Sigmoid colon (tissue), 4 donors: ENCODE measurements around the gene SOBP.

Experiments
- EP300 ChIP-seq, 4 donors: sonication (generic); formaldehyde crosslinking; IDR thresholded peaks; one replicate each; pipeline ENCODE4 v1.6.1; 2017; ENCODE audit warnings: antibody characterized with exemption in 4 of 4
- POLR2A ChIP-seq, 2 donors: fragments of 450-650 bp; IDR thresholded peaks; one replicate each; pipeline ENCODE4 v1.6.1; 2016; ENCODE audit warnings: antibody characterized with exemption in 2 of 2, mild to moderate bottlenecking in 2 of 2, moderate library complexity in 2 of 2
- POLR2AphosphoS5 ChIP-seq, 4 donors: sonication (generic); formaldehyde crosslinking; IDR thresholded peaks; one replicate each; pipeline ENCODE4 v1.6.1; 2017; ENCODE audit warnings: antibody characterized with exemption in 4 of 4
- TF ChIP-seq, protein P1 (sequence below), 4 experiments: fragments of 450-650 bp in 3 of 4; fragments of 200-600 bp in 1 of 4; IDR thresholded peaks; one replicate each; pipeline ENCODE4 v1.5.1; 2016 to 2019; ENCODE audit warnings: antibody characterized with exemption in 4 of 4, mild to moderate bottlenecking in 3 of 4, moderate library complexity in 2 of 4

DNA sequence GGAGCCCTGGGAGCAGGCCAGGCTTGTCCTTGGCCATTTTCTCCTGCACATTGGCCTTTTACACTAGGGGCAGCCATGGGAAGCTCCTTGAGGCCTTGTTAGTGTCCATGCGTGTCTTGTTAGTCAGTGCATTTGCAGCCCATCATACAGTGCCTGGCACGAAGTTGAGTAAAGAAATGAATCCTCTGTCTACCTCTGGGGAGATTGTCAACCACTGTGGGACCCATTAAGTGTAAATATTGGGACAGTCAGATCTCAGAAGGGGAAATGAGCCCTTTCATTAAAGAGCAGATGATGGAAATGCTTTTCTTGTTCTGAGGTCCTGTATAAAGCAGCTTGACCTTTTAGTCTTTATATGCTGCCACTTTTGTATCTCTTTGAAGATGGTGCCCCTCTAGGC, 33.9 kb downstream of the SOBP start:
- TF ChIP-seq, protein P1, sequence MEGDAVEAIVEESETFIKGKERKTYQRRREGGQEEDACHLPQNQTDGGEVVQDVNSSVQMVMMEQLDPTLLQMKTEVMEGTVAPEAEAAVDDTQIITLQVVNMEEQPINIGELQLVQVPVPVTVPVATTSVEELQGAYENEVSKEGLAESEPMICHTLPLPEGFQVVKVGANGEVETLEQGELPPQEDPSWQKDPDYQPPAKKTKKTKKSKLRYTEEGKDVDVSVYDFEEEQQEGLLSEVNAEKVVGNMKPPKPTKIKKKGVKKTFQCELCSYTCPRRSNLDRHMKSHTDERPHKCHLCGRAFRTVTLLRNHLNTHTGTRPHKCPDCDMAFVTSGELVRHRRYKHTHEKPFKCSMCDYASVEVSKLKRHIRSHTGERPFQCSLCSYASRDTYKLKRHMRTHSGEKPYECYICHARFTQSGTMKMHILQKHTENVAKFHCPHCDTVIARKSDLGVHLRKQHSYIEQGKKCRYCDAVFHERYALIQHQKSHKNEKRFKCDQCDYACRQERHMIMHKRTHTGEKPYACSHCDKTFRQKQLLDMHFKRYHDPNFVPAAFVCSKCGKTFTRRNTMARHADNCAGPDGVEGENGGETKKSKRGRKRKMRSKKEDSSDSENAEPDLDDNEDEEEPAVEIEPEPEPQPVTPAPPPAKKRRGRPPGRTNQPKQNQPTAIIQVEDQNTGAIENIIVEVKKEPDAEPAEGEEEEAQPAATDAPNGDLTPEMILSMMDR (IDR thresholded peaks at IDR 0.05): no peak
- TF ChIP-seq POLR2AphosphoS5 (IDR thresholded peaks at IDR 0.05) (no peak), POLR2A (IDR thresholded peaks at IDR 0.05) (no peak), EP300 (IDR thresholded peaks at IDR 0.05) (no peak)
